OCI-LY3 (cell line): Measurements from ENCODE around the gene POMGNT2.

Experiments
- H2AFZ ChIP-seq: fragments of 200-600, 300-600 bp; shearing (Covaris generic); 2 replicates; pipeline ENCODE4 v1.6.0; 2014; ENCODE audit warnings: antibody characterized with exemption, low read depth, low read length
- H3K27ac ChIP-seq: fragments of 200-600, 300-600 bp; sonication (generic); 2 replicates; pipeline ENCODE4 v1.5.1; 2014; ENCODE audit warnings: mild to moderate bottlenecking, low read length, moderate library complexity, mixed read lengths
- H3K27me3 ChIP-seq: fragments of 200-600, 300-600 bp; sonication (generic); 2 replicates; pipeline ENCODE4 v1.6.1; 2014; ENCODE audit warnings: low read depth, low read length, mixed read lengths
- H3K36me3 ChIP-seq: fragments of 200-600, 300-600 bp; sonication (generic); replicated peaks from 2 replicates; pipeline ENCODE3; 2014; ENCODE audit warnings: low read depth, low read length, mixed read lengths
- H3K4me1 ChIP-seq: fragments of 300-600, 200-600 bp; sonication (generic); 2 replicates; pipeline ENCODE4 v1.6.1; 2014; ENCODE audit warnings: low read length, mixed read lengths
- H3K4me2 ChIP-seq: fragments of 200-600, 300-600 bp; sonication (generic); 2 replicates; pipeline ENCODE4 v1.6.1; 2014; ENCODE audit warnings: low read length, mixed read lengths
- H3K4me3 ChIP-seq: fragments of 300-600, 200-600 bp; sonication (generic); 2 replicates; pipeline ENCODE4 v1.5.1; 2014; ENCODE audit warnings: antibody characterized with exemption, mild to moderate bottlenecking, low read length, moderate library complexity
- H3K79me2 ChIP-seq: fragments of 300-600, 200-600 bp; shearing (Covaris generic); 2 replicates; pipeline ENCODE4 v1.6.1; 2014; ENCODE audit warnings: mild to moderate bottlenecking, low read length, mixed read lengths
- H3K9ac ChIP-seq: fragments of 300-600, 200-600 bp; shearing (Covaris generic); 2 replicates; pipeline ENCODE4 v1.6.0; 2014; ENCODE audit warnings: mild to moderate bottlenecking, low read length, moderate library complexity
- H3K9me3 ChIP-seq: fragments of 200-600, 300-600 bp; shearing (Covaris generic); 2 replicates; pipeline ENCODE4 v1.6.1; 2014; ENCODE audit warnings: low read length, mixed read lengths; ENCODE audit not compliant: insufficient read depth
- H4K20me1 ChIP-seq: fragments of 200-600, 300-600 bp; sonication (generic); 2 replicates; pipeline ENCODE4 v1.6.1; 2016; ENCODE audit warnings: low read length, mixed read lengths; ENCODE audit not compliant: insufficient read depth
- CTCF ChIP-seq: fragments of 200-600, 300-600 bp; sonication (generic); IDR thresholded peaks from 2 replicates; pipeline ENCODE4 v1.5.1; 2014; ENCODE audit warnings: antibody characterized with exemption, low read length, low read depth
- EZH2phosphoT487 ChIP-seq: fragments of 200-600 bp; shearing (Covaris generic); IDR thresholded peaks from 2 replicates; pipeline ENCODE4 v1.6.1; 2018; ENCODE audit warnings: antibody characterized with exemption, mixed run types, low read depth

The POMGNT2 gene

GRCh38 chr3:43043071-43043766, 62.7 kb downstream of the POMGNT2 start:
- H3K27ac ChIP-seq, result no peak overlapping the region
- H3K9me3 ChIP-seq, result peaks cover 22% of the 10 kb centered on the region
- H3K4me2 ChIP-seq, result no peak overlapping the region
- no peak overlapping the region for H2AFZ ChIP-seq
- no peaks in the 10 kb centered on the region for H3K36me3 ChIP-seq
- H3K4me1 ChIP-seq, result peaks cover 11% of the 10 kb centered on the region
- no peak overlapping the region for H3K9ac ChIP-seq
- no peak for TF ChIP-seq EZH2phosphoT487
- TF ChIP-seq CTCF, result no peak
- H4K20me1 ChIP-seq, result no peaks in the 10 kb centered on the region
- no peak overlapping the region for H3K4me3 ChIP-seq
- H3K27me3 ChIP-seq, result peaks cover 5% of the 10 kb centered on the region; the same call in 1 of the 2 replicates
- H3K79me2 ChIP-seq, result no peaks in the 10 kb centered on the region

DNA sequence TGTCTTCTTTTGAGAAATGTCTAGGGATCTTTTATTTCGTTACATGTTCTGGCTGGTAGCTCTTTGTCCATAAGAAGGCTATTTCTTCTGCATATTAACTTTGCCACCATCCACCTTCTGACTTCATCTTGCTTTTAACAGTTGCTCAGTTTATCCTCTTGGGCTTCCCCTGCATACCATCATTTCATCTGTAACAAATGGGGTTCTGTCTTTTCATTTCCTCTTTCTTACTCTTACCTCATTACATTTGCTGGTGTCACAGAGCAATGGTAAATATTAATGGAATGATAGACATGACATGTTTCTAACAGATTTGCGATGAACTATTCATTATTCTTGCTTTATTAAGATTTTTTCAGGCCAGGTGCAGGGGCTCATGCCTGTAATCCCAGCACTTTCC, 64.4 kb downstream of the POMGNT2 start:
- Histone ChIP-seq H3K27ac (no peak overlapping the region), H4K20me1 (no peaks in the 10 kb centered on the region), H2AFZ (no peak overlapping the region), H3K79me2 (no peaks in the 10 kb centered on the region), H3K36me3 (no peaks in the 10 kb centered on the region), H3K27me3 (peaks cover 16% of the 10 kb centered on the region), H3K4me2 (no peak overlapping the region), H3K9me3 (peaks cover 16% of the 10 kb centered on the region), H3K9ac (no peak overlapping the region), H3K4me1 (peaks cover 17% of the 10 kb centered on the region), H3K4me3 (no peak overlapping the region)
- no peak for TF ChIP-seq CTCF
- TF ChIP-seq EZH2phosphoT487, result no peak

- no peaks in the 10 kb centered on the region for H3K79me2 ChIP-seq
- no peak for TF ChIP-seq EZH2phosphoT487
- no peak for TF ChIP-seq CTCF
- H3K36me3 ChIP-seq, result no peaks in the 10 kb centered on the region
- peaks cover 36% of the 10 kb centered on the region for H3K27me3 ChIP-seq
- 0 out of 2 replicates have a peak overlapping the region, but pooled peaks have one; percentile 7 for H3K4me3 ChIP-seq
- H3K4me2 ChIP-seq, result peak overlapping the region; percentile 27
- H3K9ac ChIP-seq, result no peak overlapping the region
- H4K20me1 ChIP-seq, result no peaks in the 10 kb centered on the region
- H2AFZ ChIP-seq, result no peak overlapping the region
- H3K9me3 ChIP-seq, result no peaks in the 10 kb centered on the region
- peaks cover 17% of the 10 kb centered on the region for H3K4me1 ChIP-seq
- no peak overlapping the region for H3K27ac ChIP-seq
Measured at GRCh38 chr3:43038010-43038409, 67.9 kb downstream of the POMGNT2 start.

DNA sequence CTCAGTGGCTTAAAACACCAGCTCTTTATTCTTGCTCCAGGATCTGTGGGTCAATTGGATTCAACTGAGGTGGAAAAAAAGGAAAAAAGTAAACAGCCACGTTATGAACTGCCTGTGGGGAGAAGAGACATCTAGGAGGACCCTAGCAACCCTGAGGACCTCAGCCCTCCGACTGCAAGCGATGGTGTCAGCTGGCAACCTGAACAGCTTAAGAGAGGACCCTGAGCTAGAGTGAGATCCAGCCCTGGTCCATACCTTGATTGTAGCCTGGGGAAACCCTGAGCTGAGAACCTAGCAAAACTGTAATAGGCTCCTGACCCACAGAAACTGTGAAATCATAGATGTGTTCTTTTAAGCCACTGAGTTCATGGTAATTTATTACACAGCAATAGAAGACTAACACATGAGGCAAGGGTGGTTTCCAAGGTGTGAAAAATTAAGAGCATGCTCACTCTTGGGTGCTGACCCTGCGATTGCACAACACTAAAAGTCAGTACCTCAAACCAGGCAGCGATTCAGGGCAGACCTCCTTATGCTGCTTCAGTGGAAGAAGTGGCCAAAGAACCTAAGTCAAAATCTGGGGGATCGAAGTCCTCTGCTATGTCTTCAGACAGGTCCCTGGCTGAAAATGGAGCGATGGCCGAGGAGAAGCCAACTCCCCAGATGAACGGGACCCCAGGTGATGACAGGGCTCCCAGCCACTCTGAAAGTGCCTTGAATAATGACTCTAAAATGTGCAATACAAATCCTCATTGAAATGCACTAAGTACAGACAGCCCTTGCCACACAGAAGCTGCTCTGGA, 69.1 kb downstream of the POMGNT2 start:
- H3K4me3 ChIP-seq, result no peak overlapping the region
- no peak for TF ChIP-seq CTCF
- no peak for TF ChIP-seq EZH2phosphoT487
- no peaks in the 10 kb centered on the region for H3K36me3 ChIP-seq
- no peaks in the 10 kb centered on the region for H3K79me2 ChIP-seq
- H3K27me3 ChIP-seq, result peaks cover 33% of the 10 kb centered on the region
- H2AFZ ChIP-seq, result no peak overlapping the region
- no peak overlapping the region for H3K4me2 ChIP-seq
- H3K4me1 ChIP-seq, result peaks cover 17% of the 10 kb centered on the region
- H3K9me3 ChIP-seq, result no peaks in the 10 kb centered on the region
- H3K9ac ChIP-seq, result no peak overlapping the region
- no peak overlapping the region for H3K27ac ChIP-seq
- H4K20me1 ChIP-seq, result no peaks in the 10 kb centered on the region
